ENCODE results near the gene EGR1. TPM values are rescaled to one million over a fixed set of nuclear protein-coding genes. Genes with fewer than 3 reads are reported as not detected.

Gene EGR1
- total and polyA plus RNA-seq, 12 donors: 4.3 to 221 (median 51.4) TPM

GRCh38 chr5:138491284-138491648 lies 26.0 kb downstream of the EGR1 start:
- Histone ChIP-seq H3K36me3 (replicated peaks in 1 of 2) (no peaks in the 10 kb centered on the region), H3K4me3 (peak overlapping the region in 2 of 4 donors; percentile 24 to 66), H3K4me1 (replicated peaks in 1 of 2) (peaks cover 0 to 22% of the 10 kb centered on the region in 2 donors), H3K9me3 (replicated peaks in 1 of 3) (no peaks in the 10 kb centered on the region), H3K27ac (no peak overlapping the region), H3K27me3 (no peaks in the 10 kb centered on the region)
- TF ChIP-seq POLR2A (IDR thresholded peaks at IDR 0.05): no peak
- no peak for TF ChIP-seq CTCF (IDR thresholded peaks at IDR 0.05)
- no peak for DNase-seq
- 33 to 61% (median 53%) methylated on average over 3 to 11 of the region's 11 CpGs for WGBS, 4 donors
- intact Hi-C loops (cut with DNase I): no loop called here

DNA sequence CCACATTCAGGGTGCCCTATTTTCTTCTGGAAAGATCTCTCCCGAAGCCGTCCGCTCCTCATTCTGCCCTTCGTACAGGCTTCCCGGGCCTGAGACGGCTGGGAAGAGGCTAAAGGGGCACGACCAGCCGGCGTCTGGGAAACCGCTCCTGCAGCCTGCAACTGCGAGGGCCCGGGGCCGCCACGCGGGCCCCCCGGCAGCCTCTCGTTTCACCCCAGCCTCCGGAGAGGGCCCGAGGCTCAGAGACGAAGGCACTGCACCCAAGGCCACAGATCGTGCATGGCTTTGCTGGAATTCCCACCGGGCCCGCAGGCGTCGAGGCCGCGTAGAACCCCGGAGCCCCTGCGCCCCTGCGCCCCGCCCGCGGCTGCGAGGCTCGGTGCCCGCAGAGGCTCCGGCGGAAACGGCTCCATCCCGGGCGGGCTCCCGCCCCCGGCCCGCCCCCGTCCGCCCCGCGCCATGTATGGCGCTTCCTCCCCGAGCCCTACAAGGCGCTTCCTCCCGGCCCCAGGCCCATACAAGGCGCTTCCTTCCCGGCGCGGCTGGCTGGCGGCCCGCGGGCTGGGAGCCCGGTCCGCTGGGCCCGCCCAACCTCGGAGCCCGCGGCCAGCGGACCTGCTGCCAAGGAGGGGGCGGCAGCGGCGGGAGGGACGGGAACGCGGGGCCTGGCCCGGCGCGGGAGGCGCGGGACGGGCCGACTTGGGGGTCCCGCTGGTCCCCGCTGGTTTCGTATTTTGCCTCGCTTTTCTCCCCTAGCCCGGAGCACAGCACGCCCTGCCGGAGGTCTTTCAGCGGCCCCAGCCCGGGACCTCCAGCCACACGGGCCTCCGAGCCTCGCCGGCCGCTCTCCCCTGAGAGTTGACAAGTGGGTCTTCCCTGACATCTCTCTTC lies 26.6 kb downstream of the EGR1 start:
- peak overlapping the region in 3 of 4 donors; percentile 24 to 66 (median 33) for H3K4me3 ChIP-seq
- no peaks in the 10 kb centered on the region for H3K9me3 ChIP-seq (replicated peaks in 1 of 3)
- no peaks in the 10 kb centered on the region for H3K27me3 ChIP-seq
- intact Hi-C loops (cut with DNase I): no loop called here
- no peaks in the 10 kb centered on the region for H3K36me3 ChIP-seq (replicated peaks in 1 of 2)
- peak overlapping the region in 2 of 5 donors; percentile 67 to 74 for H3K27ac ChIP-seq
- H3K4me1 ChIP-seq (replicated peaks in 1 of 2): peaks cover 0 to 20% of the 10 kb centered on the region in 2 donors
- TF ChIP-seq CTCF (IDR thresholded peaks at IDR 0.05) (no peak), POLR2A (IDR thresholded peaks at IDR 0.05) (peak; percentile 53 to 61)
- DNase-seq: peak; percentile 89 to 95 (median 93)
- WGBS, 4 donors: 0 to 30% (median 2%) methylated on average over 4 to 93 of the region's 93 CpGs

DNA sequence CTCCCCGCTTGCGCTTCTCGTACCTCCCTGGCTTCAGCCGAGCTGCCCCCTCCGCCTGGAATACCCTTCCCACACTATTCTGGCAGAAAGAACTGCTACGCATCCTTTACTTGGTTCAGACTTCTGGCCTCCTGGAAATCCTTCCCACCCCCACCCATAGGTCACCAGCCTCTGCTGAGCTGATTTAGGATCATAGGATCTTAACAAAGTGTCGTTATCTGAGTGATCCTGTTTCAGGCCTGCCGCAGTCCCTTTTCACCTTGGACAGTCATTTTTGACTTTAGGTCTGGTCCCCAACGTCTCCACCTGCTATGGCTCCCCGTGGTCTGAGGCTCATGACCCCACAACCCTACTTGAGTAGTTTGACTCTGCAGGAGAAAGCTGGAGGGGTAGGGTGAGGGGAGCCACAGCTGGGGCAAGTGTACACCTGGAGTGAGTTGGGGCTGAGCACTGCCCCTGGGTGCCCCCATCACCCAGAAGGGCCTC lies 27.3 kb downstream of the EGR1 start:
- H3K27me3 ChIP-seq: no peaks in the 10 kb centered on the region
- peaks cover 0 to 17% of the 10 kb centered on the region in 2 donors for H3K4me1 ChIP-seq (replicated peaks in 1 of 2)
- intact Hi-C loops (cut with DNase I): no loop called here
- no peak for DNase-seq
- peak overlapping the region in 2 of 4 donors; percentile 23 to 66 for H3K4me3 ChIP-seq
- H3K27ac ChIP-seq: peak overlapping the region in 2 of 5 donors; percentile 67 to 74
- TF ChIP-seq POLR2A (IDR thresholded peaks at IDR 0.05) (no peak), CTCF (IDR thresholded peaks at IDR 0.05) (no peak)
- WGBS, 4 donors: 9 to 23% (median 20%) methylated on average over 9 to 10 of the region's 10 CpGs
- no peaks in the 10 kb centered on the region for H3K9me3 ChIP-seq (replicated peaks in 1 of 3)
- H3K36me3 ChIP-seq (replicated peaks in 1 of 2): no peaks in the 10 kb centered on the region

DNA sequence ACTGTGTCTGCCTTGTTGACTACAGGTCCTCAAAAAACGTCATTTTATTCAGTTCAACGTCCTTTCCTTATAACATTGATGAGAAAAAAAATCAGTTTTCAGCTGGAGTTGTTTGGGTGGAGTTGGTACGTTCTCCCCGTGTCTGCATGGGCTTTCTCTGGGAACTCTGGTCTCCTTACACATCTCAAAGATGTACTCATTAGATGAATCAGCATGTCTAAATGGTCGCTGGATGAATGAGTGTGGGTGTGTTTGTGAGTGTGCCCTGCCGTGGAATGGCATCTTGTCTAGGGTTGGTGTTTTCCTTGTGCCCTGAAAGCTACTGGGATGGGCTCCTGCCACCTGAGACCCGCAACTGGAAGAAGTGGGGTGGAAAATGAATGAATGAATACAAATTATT lies 30.1 kb downstream of the EGR1 start:
- TF ChIP-seq CTCF (IDR thresholded peaks at IDR 0.05) (no peak), POLR2A (IDR thresholded peaks at IDR 0.05) (no peak)
- no peak overlapping the region for H3K4me3 ChIP-seq
- DNase-seq: no peak
- no peaks in the 10 kb centered on the region for H3K9me3 ChIP-seq (replicated peaks in 1 of 3)
- 77 to 89% (median 82%) methylated on average over 7 of the region's 7 CpGs for WGBS, 4 donors
- intact Hi-C loops (cut with DNase I): no loop called here
- no peaks in the 10 kb centered on the region for H3K36me3 ChIP-seq (replicated peaks in 1 of 2)
- no peak overlapping the region for H3K27ac ChIP-seq
- peaks cover 0 to 17% of the 10 kb centered on the region in 2 donors for H3K4me1 ChIP-seq (replicated peaks in 1 of 2)
- no peaks in the 10 kb centered on the region for H3K27me3 ChIP-seq

Data from adrenal gland (tissue), 12 donors.